Cardiac muscle cell (in vitro differentiated cells and primary cell): ENCODE data around the gene AP5B1. TPM values are rescaled to one million over a fixed set of nuclear protein-coding genes. Genes with fewer than 3 reads are reported as not detected.

Experiments used
- DNase-seq, 2 donors: peaks; one replicate each; pipeline versions ENCODE4 v3.0.0 to v3.0.0-alpha.2; 2010 to 2017; ENCODE audit warnings: low read depth in 1 of 2, low spot score in 1 of 2
- H3K27ac ChIP-seq: fragments of 200-600 bp; sonication (generic); 2 replicates; pipeline ENCODE4 v1.5.1; 2016
- H3K27me3 ChIP-seq: fragments of 200-600 bp; sonication (generic); 2 replicates; pipeline ENCODE4 v1.6.0; 2016; ENCODE audit warnings: control low read depth
- H3K36me3 ChIP-seq: fragments of 200-600 bp; sonication (generic); 2 replicates; pipeline ENCODE4 v1.5.1; 2016; ENCODE audit warnings: control low read depth
- H3K4me1 ChIP-seq: fragments of 200-600 bp; sonication (generic); 2 replicates; pipeline ENCODE4 v1.8.1; 2017; ENCODE audit warnings: low read depth, mild to moderate bottlenecking, mixed run types
- H3K4me3 ChIP-seq: fragments of 200-600 bp; sonication (generic); 2 replicates; pipeline ENCODE4 v1.5.1; 2016; ENCODE audit warnings: mild to moderate bottlenecking
- H3K9me3 ChIP-seq: fragments of 200-600 bp; sonication (generic); 2 replicates; pipeline ENCODE4 v1.5.1; 2017; ENCODE audit warnings: low read depth, mild to moderate bottlenecking, control low read depth
- CTCF ChIP-seq: IDR thresholded peaks from 2 replicates; pipeline ENCODE4 v1.5.1; 2012; ENCODE audit warnings: low read depth, mild to moderate bottlenecking, low read length
- polyA plus RNA-seq: library from polyadenylated mRNA; unstranded; fragments of >200 nt; fragmentation: Nextera tagmentation; extraction: Ambion mirVana; gene quantifications from 2 replicates; pipeline ENCODE4 v1.2.1, GENCODE V29; 2016
- total RNA-seq: library from RNA; depleted of rRNA; stranded (reverse); fragments of >200 nt; gene quantifications from 2 replicates; pipeline ENCODE4 v1.2.3, GENCODE V29; 2016

The AP5B1 gene
- total and polyA plus RNA-seq, 2 experiments from 2014 or later, result 13.6 to 24.3 TPM

- Histone ChIP-seq H3K4me1 (peaks cover 4% of the 10 kb centered on the region), H3K9me3 (no peaks in the 10 kb centered on the region), H3K27ac (no peak overlapping the region), H3K4me3 (no peak overlapping the region), H3K36me3 (no peaks in the 10 kb centered on the region), H3K27me3 (no peaks in the 10 kb centered on the region)
- TF ChIP-seq CTCF, result peak; percentile 31
- DNase-seq, result peak in 1 of 2 donors; percentile 55
Measured at GRCh38 chr11:65811764-65812475, 31.1 kb upstream of the AP5B1 start.

- Histone ChIP-seq H3K4me1 (peaks cover 4% of the 10 kb centered on the region), H3K27ac (no peak overlapping the region), H3K4me3 (no peak overlapping the region), H3K27me3 (no peaks in the 10 kb centered on the region), H3K36me3 (no peaks in the 10 kb centered on the region), H3K9me3 (no peaks in the 10 kb centered on the region)
- no peak for DNase-seq
- no peak for TF ChIP-seq CTCF
Measured at GRCh38 chr11:65810046-65810868, 29.5 kb upstream of the AP5B1 start.

- no peak overlapping the region for H3K27ac ChIP-seq
- H3K27me3 ChIP-seq, result no peaks in the 10 kb centered on the region
- H3K4me1 ChIP-seq, result peaks cover 4% of the 10 kb centered on the region
- no peak overlapping the region for H3K4me3 ChIP-seq
- TF ChIP-seq CTCF, result no peak
- no peaks in the 10 kb centered on the region for H3K9me3 ChIP-seq
- no peak for DNase-seq
- no peaks in the 10 kb centered on the region for H3K36me3 ChIP-seq
Measured at GRCh38 chr11:65809496-65809895, 28.7 kb upstream of the AP5B1 start.

GRCh38 chr11:65808744-65809341 is 28.1 kb upstream of the AP5B1 start:
- H3K36me3 ChIP-seq, result no peaks in the 10 kb centered on the region
- H3K4me1 ChIP-seq, result peaks cover 4% of the 10 kb centered on the region
- H3K27ac ChIP-seq, result no peak overlapping the region
- no peaks in the 10 kb centered on the region for H3K9me3 ChIP-seq
- no peak overlapping the region for H3K4me3 ChIP-seq
- TF ChIP-seq CTCF, result no peak
- no peaks in the 10 kb centered on the region for H3K27me3 ChIP-seq
- no peak for DNase-seq

- H3K27ac ChIP-seq, result no peak overlapping the region
- H3K4me1 ChIP-seq, result peaks cover 3% of the 10 kb centered on the region
- no peaks in the 10 kb centered on the region for H3K27me3 ChIP-seq
- TF ChIP-seq CTCF, result no peak
- H3K9me3 ChIP-seq, result no peaks in the 10 kb centered on the region
- H3K4me3 ChIP-seq, result no peak overlapping the region
- H3K36me3 ChIP-seq, result no peaks in the 10 kb centered on the region
- DNase-seq, result no peak
Measured at GRCh38 chr11:65806979-65807378, 26.2 kb upstream of the AP5B1 start.
